Heart right ventricle (tissue), 16 donors: ENCODE results near the gene OGDHL. TPM values are rescaled to one million over a fixed set of nuclear protein-coding genes. Genes with fewer than 3 reads are reported as not detected.
"Not testable (repeated sequence)": the region's sequence is repeated elsewhere in the genome, so short reads cannot be mapped to it uniquely, and the experiment has no call there.

Experiments used
- ATAC-seq, 8 donors: fragments of 200-7000 bp; cut with Tn5 transposase; one replicate each; pipeline ENCODE4 v1.9.1; 2020; ENCODE audit warnings: mild to moderate bottlenecking in 8 of 8, moderate library complexity in 8 of 8, moderate number of reproducible peaks in 1 of 8
- DNase-seq, 2 donors: peaks; one replicate each; pipeline ENCODE4 v3.0.0-alpha.2; 2020
- H3K27ac ChIP-seq, 10 donors: fragments of 200-600 bp; sonication (generic) in 2 of 10; one replicate each; pipeline versions ENCODE4 v1.5.0 to v1.8.0; 2020 to 2022; ENCODE audit warnings: mild to moderate bottlenecking in 3 of 10
- H3K27me3 ChIP-seq, 7 donors: fragments of 200-600 bp; one replicate each; pipeline ENCODE4 v1.8.0; 2021 to 2022; ENCODE audit warnings: mild to moderate bottlenecking in 2 of 7
- H3K36me3 ChIP-seq, 9 donors: fragments of 200-600 bp; sonication (generic) in 1 of 9; one replicate each; pipeline versions ENCODE4 v1.5.0 to v1.8.0; 2020 to 2022; ENCODE audit warnings: mild to moderate bottlenecking in 2 of 9
- H3K4me1 ChIP-seq, 9 donors: fragments of 200-600 bp; sonication (generic) in 1 of 9; one replicate each; pipeline versions ENCODE4 v1.5.0 to v1.8.0; 2020 to 2022; ENCODE audit warnings: mild to moderate bottlenecking in 4 of 9
- H3K4me3 ChIP-seq, 10 donors: fragments of 200-600 bp; sonication (generic) in 2 of 10; one replicate each; pipeline versions ENCODE4 v1.5.0 to v1.8.0; 2020 to 2022; ENCODE audit warnings: mild to moderate bottlenecking in 7 of 10, moderate library complexity in 2 of 10
- H3K9me3 ChIP-seq, 11 donors: fragments of 200-600 bp in 10 of 11; sonication (generic) in 2 of 11; one replicate each; pipeline versions ENCODE4 v1.5.0 to v1.8.0; 2013 to 2022; ENCODE audit warnings: mild to moderate bottlenecking in 2 of 11, control low read depth in 1 of 11, moderate library complexity in 1 of 11
- CTCF ChIP-seq, 9 donors: fragments of 200-600 bp; sonication (generic) in 2 of 9; IDR thresholded peaks; one replicate each; pipeline versions ENCODE4 v1.5.0 to v1.8.0; 2021 to 2022; ENCODE audit warnings: antibody characterized with exemption in 9 of 9, mild to moderate bottlenecking in 5 of 9, moderate library complexity in 1 of 9
- WGBS, 2 donors: extraction: QIAGEN DNeasy Blood & Tissue Kit; methylation state at CpG; one replicate each; pipeline ENCODE4 v1.1.7; 2013; ENCODE audit warnings: inconsistent platforms in 1 of 2; 5-methylcytosine and 5-hydroxymethylcytosine counted together
- intact Hi-C, 10 donors: fragments of 100-400 bp; cut with DNase I; formaldehyde crosslinking; loops; one replicate each; pipeline versions ENCODE4 v1.11.1 to v1.14.2; 2022
- polyA plus RNA-seq, 2 donors: library from polyadenylated mRNA; stranded (reverse); fragments of 200-250 nt; gene quantifications; one replicate each; pipeline ENCODE4 v1.2.3, GENCODE V29; 2013
- total RNA-seq, 10 donors: library from RNA; stranded (reverse); fragmentation: NEBNext Ultra II Directional in 3 of 10; extraction: Animal tissue kit (Norgen Biotek cat#: 25700) in 3 of 10; gene quantifications; one replicate each; pipeline versions ENCODE4 v1.2.1 to v1.2.4, GENCODE V29; 2021 to 2023
- donor health status: Arrhythmogenic right ventricular cardiomyopathy.
- donor health status: ischemic (EF 13 %, LVEDD 7.1; RV severe dilation, severe dysfunction).
- donor health status: healthy with polysubstance abuse.
- donor health status: DM: no; HTN: yes; CAD: no.
- donor health status: DM: no; HTN: no; CAD: no.
- donor health status: ischemic (EF 25% LVEDD 6.9; RV normal size, moderate dysfunction).
- donor health status: ischemic (EF 25% LVEDD 5.7; RV mildly dilated, moderate dysfunction).
- donor health status: healthy.
- donor health status: DM: yes; HTN: yes; CAD: no.
- donor health status: Ischemic cardiomyopathy.
- donor health status: ischemic (EF 35%, LVEDD 5.7; RV mildly dilated, moderate dysfunction).
- donor health status: nonischemic (EF 11% LVEDD 7.7; RV severe dilation, severe dysfunction).
- donor health status: DM: yes; HTN: yes; CAD: no.
- donor health status: PGD.
- donor health status: ischemic (EF 29% LVEDD 5.4; RV normal size, mild dysfunction).
- donor health status: nonischemic (EF 23%, LVEDD 6.1; RV moderate dilation, normal function).

The OGDHL gene
- total and polyA plus RNA-seq, 12 donors, result 0.07 to 11.4 (median 2.4) TPM

GRCh38 chr10:49726593-49726992 is 35.5 kb downstream of the OGDHL start:
- ATAC-seq, result no peak
- no peaks in the 10 kb centered on the region for H3K36me3 ChIP-seq
- TF ChIP-seq CTCF (IDR thresholded peaks at IDR 0.05), result no peak
- intact Hi-C loops, result no loop called here
- 64 to 69% methylated on average over 2 of the region's 2 CpGs for WGBS, 2 donors
- no peak for DNase-seq
- H3K4me1 ChIP-seq, result no peaks in the 10 kb centered on the region
- H3K4me3 ChIP-seq, result no peak overlapping the region
- H3K27me3 ChIP-seq, result no peaks in the 10 kb centered on the region
- H3K9me3 ChIP-seq, result peaks cover 0 to 44% (median 16%) of the 10 kb centered on the region in 11 donors
- H3K27ac ChIP-seq, result no peak overlapping the region

GRCh38 chr10:49715157-49715556 is 47.0 kb downstream of the OGDHL start:
- WGBS, 2 donors, result 87 to 88% methylated on average over 7 of the region's 7 CpGs
- ATAC-seq, H3K27ac ChIP-seq, DNase-seq, H3K36me3 ChIP-seq, H3K4me1 ChIP-seq, intact Hi-C loops, H3K4me3 ChIP-seq: not testable (repeated sequence)
- peaks cover 0 to 14% (median 0%) of the 10 kb centered on the region in 7 donors for H3K27me3 ChIP-seq
- peaks cover 0 to 17% (median 0%) of the 10 kb centered on the region in 11 donors for H3K9me3 ChIP-seq

GRCh38 chr10:49713266-49713665 is 48.9 kb downstream of the OGDHL start:
- Histone ChIP-seq H3K27ac (no peak overlapping the region), H3K36me3 (no peaks in the 10 kb centered on the region), H3K4me1 (no peaks in the 10 kb centered on the region), H3K4me3 (no peak overlapping the region), H3K27me3 (peaks cover 0 to 17% (median 0%) of the 10 kb centered on the region in 7 donors), H3K9me3 (peaks cover 0 to 17% (median 0%) of the 10 kb centered on the region in 11 donors)
- DNase-seq (no peak), ATAC-seq (no peak)
- TF ChIP-seq CTCF (IDR thresholded peaks at IDR 0.05), result no peak
- WGBS, 2 donors, result 72 to 77% methylated on average over 5 of the region's 5 CpGs
- intact Hi-C loops, result no loop called here

GRCh38 chr10:49711481-49711880 is 50.6 kb downstream of the OGDHL start:
- TF ChIP-seq CTCF (IDR thresholded peaks at IDR 0.05), result no peak
- Histone ChIP-seq H3K9me3 (peaks cover 0 to 17% (median 0%) of the 10 kb centered on the region in 11 donors), H3K27me3 (peaks cover 0 to 17% (median 0%) of the 10 kb centered on the region in 7 donors), H3K27ac (no peak overlapping the region), H3K36me3 (no peaks in the 10 kb centered on the region), H3K4me3 (no peak overlapping the region), H3K4me1 (no peaks in the 10 kb centered on the region)
- 61 to 64% methylated on average over 8 of the region's 8 CpGs for WGBS, 2 donors
- ATAC-seq (no peak), DNase-seq (no peak)
- intact Hi-C loops, result no loop called here

GRCh38 chr10:49710966-49711365 is 51.2 kb downstream of the OGDHL start:
- intact Hi-C loops, result no loop called here
- H3K27me3 ChIP-seq, result peaks cover 0 to 17% (median 0%) of the 10 kb centered on the region in 7 donors
- TF ChIP-seq CTCF (IDR thresholded peaks at IDR 0.05), result no peak
- H3K4me3 ChIP-seq, result no peak overlapping the region
- no peak for ATAC-seq
- peaks cover 0 to 20% (median 0%) of the 10 kb centered on the region in 11 donors for H3K9me3 ChIP-seq
- DNase-seq, result no peak
- H3K36me3 ChIP-seq, result no peaks in the 10 kb centered on the region
- 73 to 78% methylated on average over 6 of the region's 6 CpGs for WGBS, 2 donors
- H3K27ac ChIP-seq, result no peak overlapping the region
- H3K4me1 ChIP-seq, result no peaks in the 10 kb centered on the region
